HG03439 (cell line): ENCODE data around the gene KCNT2.

Source experiments
- ATAC-seq: cut with Tn5 transposase; IDR thresholded peaks from one replicate; pipeline ENCODE4 v1.9.1; 2021; ENCODE audit warnings: mild to moderate bottlenecking, moderate library complexity; ENCODE audit not compliant: unreplicated experiment

KCNT2 gene

DNA sequence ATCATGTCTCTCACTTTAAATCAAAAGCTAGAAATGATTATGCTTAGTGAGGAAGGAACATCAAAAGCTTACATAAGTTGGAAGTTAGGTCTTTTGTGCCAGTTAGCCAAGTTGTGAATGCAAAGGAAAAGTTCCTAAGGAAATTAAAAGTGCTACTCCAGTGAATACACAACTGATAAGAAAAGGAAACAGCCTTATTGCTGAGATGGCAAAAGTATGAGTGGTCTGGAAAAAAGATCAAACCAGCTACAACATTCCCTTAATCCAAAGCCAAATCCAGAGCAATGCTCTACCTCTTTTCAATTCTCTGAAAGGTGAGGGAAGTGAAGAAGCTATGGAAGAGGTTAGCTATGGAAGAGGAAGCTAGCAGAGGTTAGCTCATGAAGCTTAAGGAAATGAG is 378.7 kb downstream of the KCNT2 start:
- no peak for ATAC-seq

- no peak for ATAC-seq
Observed at GRCh38 chr1:196214866-196215265, 393.4 kb downstream of the KCNT2 start.

GRCh38 chr1:196209983-196210382 is 398.3 kb downstream of the KCNT2 start:
- ATAC-seq: no peak

GRCh38 chr1:196209265-196209664 is 399.0 kb downstream of the KCNT2 start:
- ATAC-seq: no peak

GRCh38 chr1:196207612-196208217 is 400.5 kb downstream of the KCNT2 start:
- ATAC-seq: no peak

- ATAC-seq: no peak
Observed at GRCh38 chr1:196205882-196206281, 402.4 kb downstream of the KCNT2 start.

DNA sequence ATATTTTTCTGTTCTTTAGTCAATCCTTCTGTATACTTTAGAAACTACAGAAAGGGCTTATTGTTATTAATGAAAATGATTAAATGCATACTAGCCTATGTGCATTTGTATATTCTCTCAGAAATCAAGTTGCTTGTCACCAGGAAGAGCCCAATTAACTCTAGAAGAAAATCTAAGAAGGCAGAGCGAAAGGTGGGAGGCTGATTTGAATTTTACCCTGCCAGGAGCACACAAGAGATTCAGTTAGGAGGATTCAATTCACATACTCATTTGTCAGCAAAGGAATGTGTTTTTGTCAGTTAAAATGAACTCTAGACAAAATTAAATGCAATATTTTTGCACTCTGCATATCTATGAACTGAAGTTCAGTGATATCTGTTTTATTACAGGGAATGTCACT is 411.8 kb downstream of the KCNT2 start:
- no peak for ATAC-seq

GRCh38 chr1:196193896-196194559 is 414.2 kb downstream of the KCNT2 start:
- no peak for ATAC-seq

GRCh38 chr1:196183941-196184340 is 424.3 kb downstream of the KCNT2 start:
- ATAC-seq: no peak

- ATAC-seq: no peak
Observed at GRCh38 chr1:196181594-196181878, 426.7 kb downstream of the KCNT2 start.

DNA sequence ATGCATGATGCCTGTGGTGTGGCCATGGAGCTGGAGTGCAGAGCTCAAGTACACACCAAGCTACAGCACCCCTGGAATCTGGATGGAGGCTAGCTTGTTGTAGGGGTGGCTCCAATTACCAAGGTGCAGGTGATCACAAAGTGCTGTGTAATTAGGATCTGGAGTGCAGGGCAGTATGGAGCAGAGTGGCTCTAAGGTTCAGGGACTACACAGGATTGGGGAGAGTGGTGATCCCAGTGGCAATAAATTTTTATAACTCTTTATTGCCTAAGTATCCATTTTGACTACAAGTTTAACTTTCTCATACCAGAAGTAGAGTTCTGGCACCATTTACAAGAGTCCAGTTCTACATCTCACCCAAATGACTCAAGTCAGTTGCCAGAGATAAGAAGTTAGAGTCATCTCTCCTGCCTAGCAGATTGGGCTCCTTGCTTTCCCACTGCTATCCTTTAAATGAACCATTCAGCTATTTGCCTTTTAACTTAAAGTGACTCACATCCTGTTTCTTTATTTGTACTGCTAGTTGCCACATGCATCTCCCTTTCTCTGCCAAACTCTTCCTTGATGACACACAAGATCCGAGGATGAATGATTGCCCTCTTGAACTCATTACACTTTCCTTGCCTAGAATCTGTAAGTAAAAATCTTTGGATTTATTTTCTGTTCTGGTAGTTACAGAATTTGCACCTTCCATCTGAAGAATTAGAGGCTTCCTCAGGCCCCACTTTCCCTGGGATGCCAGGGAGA is 427.2 kb downstream of the KCNT2 start:
- ATAC-seq: no peak

GRCh38 chr1:196178083-196178635 is 430.1 kb downstream of the KCNT2 start:
- ATAC-seq: no peak
